Fibroblast of villous mesenchyme (primary cell): ENCODE results near the gene UVRAG. TPM values are rescaled to one million over a fixed set of nuclear protein-coding genes. Genes with fewer than 3 reads are reported as not detected.
"Not testable (repeated sequence)": the region's sequence is repeated elsewhere in the genome, so short reads cannot be mapped to it uniquely, and the experiment has no call there.

Experiments
- DNase-seq: peaks from one replicate; pipeline ENCODE4 v3.0.0-alpha.2; 2010; ENCODE audit warnings: low read depth
- H3K4me3 ChIP-seq: 2 replicates; pipeline ENCODE4 v1.5.1; 2011; ENCODE audit warnings: low read depth, mild to moderate bottlenecking, low read length
- total RNA-seq: library from RNA; depleted of rRNA; stranded (reverse); fragments of >200 nt; gene quantifications from 2 replicates; pipeline ENCODE4 v1.2.3, GENCODE V29; 2012
- TF ChIP-seq, protein P1 (sequence below): IDR thresholded peaks from 2 replicates; pipeline ENCODE4 v1.5.1; 2012; ENCODE audit warnings: low read depth, mild to moderate bottlenecking, low read length; ENCODE audit not compliant: insufficient read depth

Gene UVRAG
- total RNA-seq, 1 donor = 37.1 TPM

- peak; percentile 69 for DNase-seq
- no peak overlapping the region for H3K4me3 ChIP-seq
- TF ChIP-seq, protein P1, sequence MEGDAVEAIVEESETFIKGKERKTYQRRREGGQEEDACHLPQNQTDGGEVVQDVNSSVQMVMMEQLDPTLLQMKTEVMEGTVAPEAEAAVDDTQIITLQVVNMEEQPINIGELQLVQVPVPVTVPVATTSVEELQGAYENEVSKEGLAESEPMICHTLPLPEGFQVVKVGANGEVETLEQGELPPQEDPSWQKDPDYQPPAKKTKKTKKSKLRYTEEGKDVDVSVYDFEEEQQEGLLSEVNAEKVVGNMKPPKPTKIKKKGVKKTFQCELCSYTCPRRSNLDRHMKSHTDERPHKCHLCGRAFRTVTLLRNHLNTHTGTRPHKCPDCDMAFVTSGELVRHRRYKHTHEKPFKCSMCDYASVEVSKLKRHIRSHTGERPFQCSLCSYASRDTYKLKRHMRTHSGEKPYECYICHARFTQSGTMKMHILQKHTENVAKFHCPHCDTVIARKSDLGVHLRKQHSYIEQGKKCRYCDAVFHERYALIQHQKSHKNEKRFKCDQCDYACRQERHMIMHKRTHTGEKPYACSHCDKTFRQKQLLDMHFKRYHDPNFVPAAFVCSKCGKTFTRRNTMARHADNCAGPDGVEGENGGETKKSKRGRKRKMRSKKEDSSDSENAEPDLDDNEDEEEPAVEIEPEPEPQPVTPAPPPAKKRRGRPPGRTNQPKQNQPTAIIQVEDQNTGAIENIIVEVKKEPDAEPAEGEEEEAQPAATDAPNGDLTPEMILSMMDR = no peak
These were observed 154.8 kb downstream of the UVRAG start for GRCh38 chr11:75969626-75970308.

DNA sequence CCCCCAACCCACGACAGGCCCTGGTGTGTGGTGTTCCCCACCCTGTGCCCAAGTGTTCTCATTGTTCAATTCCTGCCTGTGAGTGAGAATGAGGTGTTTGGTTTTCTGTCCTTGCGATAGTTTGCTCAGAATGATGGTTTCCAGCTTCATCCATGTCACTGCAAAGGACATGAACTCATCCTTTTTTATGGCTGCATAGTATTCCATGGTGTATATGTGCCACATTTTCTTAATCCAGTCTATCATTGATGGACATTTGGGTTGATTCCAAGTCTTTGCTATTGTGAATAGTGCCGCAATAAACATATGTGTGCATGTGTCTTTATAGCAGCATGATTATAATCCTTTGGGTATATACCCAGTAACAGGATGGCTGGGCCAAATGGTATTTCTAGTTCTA lies 158.7 kb downstream of the UVRAG start:
- H3K4me3 ChIP-seq, DNase-seq: not testable (repeated sequence)

DNA sequence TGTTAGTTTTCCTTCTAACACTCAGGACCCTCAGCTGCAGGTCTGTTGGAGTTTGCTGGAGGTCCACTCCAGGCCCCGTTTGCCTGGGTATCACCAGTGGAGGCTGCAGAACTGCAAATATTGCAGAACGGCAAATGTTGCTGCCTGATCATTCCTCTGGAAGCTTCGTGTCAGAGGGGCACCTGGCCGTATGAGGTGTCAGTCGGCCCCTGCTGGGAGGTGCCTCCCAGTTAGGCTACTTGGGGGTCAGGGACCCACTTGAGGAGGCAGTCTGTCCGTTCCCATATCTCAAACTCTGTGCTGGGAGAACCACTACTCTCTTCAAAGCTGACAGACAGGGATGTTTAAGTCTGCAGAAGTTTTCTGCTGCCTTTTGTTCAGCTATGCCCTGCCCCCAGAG lies 164.1 kb downstream of the UVRAG start:
- not testable (repeated sequence) for H3K4me3 ChIP-seq, DNase-seq

GRCh38 chr11:75979479-75980027 lies 164.5 kb downstream of the UVRAG start:
- DNase-seq = peak; percentile 13
- H3K4me3 ChIP-seq = peak overlapping the region; percentile 51

DNA sequence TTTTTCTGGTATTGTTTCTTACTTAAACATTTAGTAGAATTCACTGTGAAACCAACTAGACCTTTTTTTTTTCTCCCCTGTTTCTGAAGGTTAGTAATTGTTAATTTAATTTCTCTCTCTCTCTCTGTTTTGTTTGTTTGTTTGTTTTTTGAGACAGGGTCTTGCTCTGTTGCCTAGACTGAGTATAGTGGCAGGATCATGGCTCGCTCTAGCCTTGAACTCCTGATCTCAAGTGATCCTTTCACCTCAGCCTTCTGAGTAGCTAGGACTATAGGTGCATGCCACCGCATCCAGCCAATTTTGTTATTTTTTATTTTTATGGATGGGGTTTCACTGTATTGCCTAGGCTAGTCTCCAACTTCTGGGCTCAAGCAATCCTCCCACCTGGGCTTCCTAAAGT lies 165.0 kb downstream of the UVRAG start:
- TF ChIP-seq, protein P1 = no peak
- peak overlapping the region; percentile 51 for H3K4me3 ChIP-seq
- no peak for DNase-seq

DNA sequence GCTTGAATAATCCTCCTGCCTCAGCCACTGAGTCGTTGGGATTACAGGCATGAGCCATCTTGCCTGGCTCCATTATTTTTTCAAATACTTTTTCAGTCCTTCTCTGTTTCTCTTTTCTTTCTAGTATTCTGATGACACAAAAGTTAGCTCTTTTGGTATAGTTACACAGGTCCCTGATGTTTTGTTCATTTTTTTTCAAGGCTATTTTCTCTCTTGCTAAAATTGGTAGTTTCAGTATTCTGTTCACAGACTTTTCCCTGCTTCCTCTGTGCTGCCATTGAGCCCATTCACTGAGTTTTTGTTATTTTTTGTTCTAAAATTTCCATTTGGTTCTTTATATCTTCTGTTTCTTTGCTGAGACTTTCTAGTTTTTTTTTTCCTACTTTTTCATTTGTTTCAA lies 166.5 kb downstream of the UVRAG start:
- no peak overlapping the region for H3K4me3 ChIP-seq
- TF ChIP-seq, protein P1 = no peak
- no peak for DNase-seq

DNA sequence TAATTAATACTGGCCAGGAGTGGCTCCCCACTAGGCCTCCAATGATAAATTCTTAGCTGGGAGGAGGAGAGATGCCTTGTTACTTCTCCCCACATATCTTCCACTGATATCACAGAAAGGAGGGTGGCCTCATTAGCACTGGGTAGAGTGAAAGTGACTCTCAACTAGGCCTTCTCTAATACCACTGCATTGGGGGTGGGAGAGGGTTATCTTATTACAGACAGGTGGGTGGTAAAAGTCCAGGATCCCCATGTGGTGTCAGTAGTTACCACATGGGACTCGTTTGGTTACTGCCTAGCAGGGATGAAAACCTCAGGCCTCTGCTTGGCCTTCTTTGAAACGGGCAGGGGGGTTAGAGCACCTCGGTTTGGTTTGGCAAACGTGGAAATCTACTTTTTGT lies 167.3 kb downstream of the UVRAG start:
- H3K4me3 ChIP-seq = no peak overlapping the region
- TF ChIP-seq, protein P1 = no peak

GRCh38 chr11:75986966-75987365 lies 172.0 kb downstream of the UVRAG start:
- DNase-seq = no peak
- TF ChIP-seq, protein P1 = no peak
- H3K4me3 ChIP-seq = no peak overlapping the region

More for the DNA sequence above, 167.3 kb downstream of the UVRAG start:
- no peak for DNase-seq
